ENCODE data around the gene KIF19. TPM values are rescaled to one million over a fixed set of nuclear protein-coding genes. Genes with fewer than 3 reads are reported as not detected.

KIF19 gene
- total RNA-seq, 4 donors from 2014 or later = 1.4 to 4.4 (median 1.8) TPM

- WGBS, 2 donors (ENCODE audit: low coverage in 1 of 2) = 32 to 80% methylated on average over 2 to 7 of the region's 7 CpGs
Measured at GRCh38 chr17:74298778-74299177, 27.2 kb upstream of the KIF19 start.

DNA sequence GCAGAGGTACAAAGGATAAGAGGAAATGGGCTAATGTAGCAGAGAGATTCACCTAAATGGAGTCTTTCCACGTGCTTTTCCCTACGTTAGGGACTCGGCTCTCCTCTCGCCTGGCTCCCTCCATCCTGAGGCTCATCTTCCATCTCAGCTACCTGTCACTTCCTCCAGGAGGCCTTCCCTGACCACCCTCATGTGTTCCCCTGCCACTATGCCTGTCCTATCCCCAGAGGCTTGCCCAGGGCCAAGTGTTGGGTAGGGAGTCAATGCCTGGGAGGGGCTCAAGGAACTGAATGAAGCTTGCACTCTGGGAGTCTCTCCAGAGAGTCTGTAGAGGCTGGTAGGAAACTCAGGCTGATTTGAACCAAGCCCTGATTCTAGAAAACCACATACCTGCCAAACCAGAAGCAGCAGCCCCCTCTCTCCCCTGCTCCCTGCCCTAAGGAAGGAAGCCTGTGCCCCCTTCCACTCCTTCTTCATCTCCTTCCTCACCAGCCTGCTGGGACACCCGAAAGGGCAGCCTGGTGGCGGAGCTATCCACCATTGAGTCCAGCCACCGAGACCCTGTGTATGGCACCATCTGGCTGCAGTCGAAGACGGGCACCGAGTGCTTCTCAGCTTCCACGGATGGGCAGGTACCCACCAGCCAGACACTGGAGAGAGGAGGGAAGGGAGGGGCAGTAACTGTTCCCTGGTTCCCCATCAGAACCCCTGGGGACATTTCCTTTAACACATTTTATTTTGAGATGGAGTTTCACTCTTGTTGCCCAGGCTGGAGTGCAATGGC lies 26.6 kb upstream of the KIF19 start:
- H3K27ac ChIP-seq = no peak overlapping the region
- no peak for TF ChIP-seq POLR2AphosphoS5 (IDR thresholded peaks at IDR 0.05)
- TF ChIP-seq, protein P1, sequence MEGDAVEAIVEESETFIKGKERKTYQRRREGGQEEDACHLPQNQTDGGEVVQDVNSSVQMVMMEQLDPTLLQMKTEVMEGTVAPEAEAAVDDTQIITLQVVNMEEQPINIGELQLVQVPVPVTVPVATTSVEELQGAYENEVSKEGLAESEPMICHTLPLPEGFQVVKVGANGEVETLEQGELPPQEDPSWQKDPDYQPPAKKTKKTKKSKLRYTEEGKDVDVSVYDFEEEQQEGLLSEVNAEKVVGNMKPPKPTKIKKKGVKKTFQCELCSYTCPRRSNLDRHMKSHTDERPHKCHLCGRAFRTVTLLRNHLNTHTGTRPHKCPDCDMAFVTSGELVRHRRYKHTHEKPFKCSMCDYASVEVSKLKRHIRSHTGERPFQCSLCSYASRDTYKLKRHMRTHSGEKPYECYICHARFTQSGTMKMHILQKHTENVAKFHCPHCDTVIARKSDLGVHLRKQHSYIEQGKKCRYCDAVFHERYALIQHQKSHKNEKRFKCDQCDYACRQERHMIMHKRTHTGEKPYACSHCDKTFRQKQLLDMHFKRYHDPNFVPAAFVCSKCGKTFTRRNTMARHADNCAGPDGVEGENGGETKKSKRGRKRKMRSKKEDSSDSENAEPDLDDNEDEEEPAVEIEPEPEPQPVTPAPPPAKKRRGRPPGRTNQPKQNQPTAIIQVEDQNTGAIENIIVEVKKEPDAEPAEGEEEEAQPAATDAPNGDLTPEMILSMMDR (IDR thresholded peaks at IDR 0.05) = no peak
- TF ChIP-seq POLR2A (IDR thresholded peaks at IDR 0.05) = no peak
- no peak for TF ChIP-seq EP300 (IDR thresholded peaks at IDR 0.05; ENCODE audit: low read depth)
- H3K9me3 ChIP-seq = no peaks in the 10 kb centered on the region
- H3K36me3 ChIP-seq = no peaks in the 10 kb centered on the region
- no peak for DNase-seq
- peaks cover 17% of the 10 kb centered on the region for H3K27me3 ChIP-seq
- intact Hi-C loops (cut with DNase I; ENCODE audit: low total_unique reads) = loop anchor here (10.0 kb wide), 1 partner anchor 95 kb away; the partner anchor contains the start of gene RPL38
- peaks cover 0 to 6% (median 0%) of the 10 kb centered on the region in 4 donors for H3K4me1 ChIP-seq
- in situ Hi-C loops (cut with MboI; ENCODE audit: low pct_ligation_motif_present in 1 of 4, low pct_unique_long_range_greater_than_20kb in 1 of 4, low sequenced_read_pairs in 3 of 4) = loop anchor here in 1 of 4 donors (10.0 kb wide), 1 partner anchor 65 kb away; the partner anchor contains the start of genes BTBD17 and GPR142
- 68 to 83% methylated on average over 10 to 11 of the region's 11 CpGs for WGBS, 2 donors (ENCODE audit: low coverage in 1 of 2)
- no peak overlapping the region for H3K4me3 ChIP-seq

More at GRCh38 chr17:74298778-74299177, 27.2 kb upstream of the KIF19 start:
- no peak for TF ChIP-seq POLR2AphosphoS5 (IDR thresholded peaks at IDR 0.05)
- TF ChIP-seq POLR2A (IDR thresholded peaks at IDR 0.05) = no peak
- TF ChIP-seq, protein P1 (IDR thresholded peaks at IDR 0.05) = no peak
- no peak for TF ChIP-seq EP300 (IDR thresholded peaks at IDR 0.05; ENCODE audit: low read depth)
- Histone ChIP-seq H3K4me1 (peaks cover 0 to 6% (median 0%) of the 10 kb centered on the region in 4 donors), H3K4me3 (no peak overlapping the region), H3K27ac (no peak overlapping the region), H3K9me3 (no peaks in the 10 kb centered on the region), H3K27me3 (peaks cover 17% of the 10 kb centered on the region), H3K36me3 (no peaks in the 10 kb centered on the region)
- DNase-seq = no peak
- intact Hi-C loops (cut with DNase I; ENCODE audit: low total_unique reads) (loop anchor here (10.0 kb wide), 1 partner anchor 94 kb away; the partner anchor contains the start of gene RPL38), in situ Hi-C loops (cut with MboI; ENCODE audit: low pct_ligation_motif_present in 1 of 4, low pct_unique_long_range_greater_than_20kb in 1 of 4, low sequenced_read_pairs in 3 of 4) (no loop called here)

- Histone ChIP-seq H3K4me3 (no peak overlapping the region), H3K27ac (no peak overlapping the region), H3K27me3 (peaks cover 6% of the 10 kb centered on the region), H3K36me3 (no peaks in the 10 kb centered on the region), H3K9me3 (peaks cover 0 to 4% of the 10 kb centered on the region in 2 donors), H3K4me1 (no peaks in the 10 kb centered on the region)
- DNase-seq = no peak
- no peak for TF ChIP-seq EP300 (IDR thresholded peaks at IDR 0.05; ENCODE audit: low read depth)
- no peak for TF ChIP-seq POLR2AphosphoS5 (IDR thresholded peaks at IDR 0.05)
- TF ChIP-seq POLR2A (IDR thresholded peaks at IDR 0.05) = no peak
- TF ChIP-seq, protein P1 (IDR thresholded peaks at IDR 0.05) = no peak
- intact Hi-C loops (cut with DNase I; ENCODE audit: low total_unique reads) = no loop called here
- in situ Hi-C loops (cut with MboI; ENCODE audit: low pct_ligation_motif_present in 1 of 4, low pct_unique_long_range_greater_than_20kb in 1 of 4, low sequenced_read_pairs in 3 of 4) = loop anchor here in 1 of 4 donors (10.0 kb wide), 1 partner anchor 61 kb away; the partner anchor contains the start of genes BTBD17 and GPR142
- WGBS, 2 donors (ENCODE audit: low coverage in 1 of 2) = 52 to 88% methylated on average over 3 to 8 of the region's 8 CpGs
Measured at GRCh38 chr17:74303305-74303704, 22.7 kb upstream of the KIF19 start.

DNA sequence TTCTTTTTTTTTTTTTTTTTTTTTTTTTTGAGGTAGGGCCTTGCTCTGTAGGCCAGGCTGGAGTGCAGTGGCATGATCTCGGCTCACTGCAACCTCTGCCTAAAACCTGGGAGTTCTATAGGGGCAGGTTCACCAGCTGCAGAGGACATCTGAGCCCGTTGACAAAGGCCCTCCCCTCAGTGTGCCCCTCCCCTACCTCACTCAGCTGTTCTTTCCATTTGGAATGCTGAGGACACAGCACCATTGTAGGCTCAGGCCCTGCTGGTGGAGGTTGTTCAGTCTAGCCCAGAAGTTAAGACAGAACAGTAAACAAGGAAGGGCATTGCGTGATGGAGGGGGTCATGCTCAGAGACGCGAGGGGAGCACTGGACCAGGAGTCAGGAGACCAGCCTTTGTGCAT lies 21.8 kb upstream of the KIF19 start:
- no peak overlapping the region for H3K4me3 ChIP-seq
- H3K36me3 ChIP-seq = no peaks in the 10 kb centered on the region
- peaks cover 2% of the 10 kb centered on the region for H3K27me3 ChIP-seq
- in situ Hi-C loops (cut with MboI; ENCODE audit: low pct_ligation_motif_present in 1 of 4, low pct_unique_long_range_greater_than_20kb in 1 of 4, low sequenced_read_pairs in 3 of 4) = loop anchor here in 1 of 4 donors (10.0 kb wide), 1 partner anchor 61 kb away; the partner anchor contains the start of genes BTBD17 and GPR142
- TF ChIP-seq POLR2AphosphoS5 (IDR thresholded peaks at IDR 0.05) (no peak), POLR2A (IDR thresholded peaks at IDR 0.05) (no peak)
- peaks cover 0 to 4% of the 10 kb centered on the region in 2 donors for H3K9me3 ChIP-seq
- H3K27ac ChIP-seq = no peak overlapping the region
- WGBS, 2 donors (ENCODE audit: low coverage in 1 of 2) = 76% methylated on average over 5 of the region's 5 CpGs; no CpG with 5 or more reads in 1 of the 2 donors
- intact Hi-C loops (cut with DNase I; ENCODE audit: low total_unique reads) = no loop called here
- DNase-seq = no peak
- no peaks in the 10 kb centered on the region for H3K4me1 ChIP-seq
